ENCODE measurements around the gene PPFIA4.

Gene PPFIA4

GRCh38 chr1:203049576-203050180 is 23.4 kb downstream of the PPFIA4 start:
- no peak for TF ChIP-seq CTCF (conservative IDR thresholded peaks at IDR 0.05)
- H3K27ac ChIP-seq = no peak overlapping the region

GRCh38 chr1:203050826-203051225 is 24.5 kb downstream of the PPFIA4 start:
- no peak for TF ChIP-seq CTCF (conservative IDR thresholded peaks at IDR 0.05)
- no peak overlapping the region for H3K27ac ChIP-seq

- no peak for TF ChIP-seq CTCF (conservative IDR thresholded peaks at IDR 0.05)
- no peak overlapping the region for H3K27ac ChIP-seq
These were observed 25.6 kb downstream of the PPFIA4 start for GRCh38 chr1:203051841-203052324.

- no peak for TF ChIP-seq CTCF (conservative IDR thresholded peaks at IDR 0.05)
- no peak overlapping the region for H3K27ac ChIP-seq
These were observed 26.3 kb downstream of the PPFIA4 start for GRCh38 chr1:203052601-203053000.

GRCh38 chr1:203054184-203054583 is 27.9 kb downstream of the PPFIA4 start:
- no peak for TF ChIP-seq CTCF (conservative IDR thresholded peaks at IDR 0.05)
- H3K27ac ChIP-seq = no peak overlapping the region

- no peak for TF ChIP-seq CTCF (conservative IDR thresholded peaks at IDR 0.05)
- H3K27ac ChIP-seq = no peak overlapping the region
These were observed 28.4 kb downstream of the PPFIA4 start for GRCh38 chr1:203054642-203055041.

- no peak for TF ChIP-seq CTCF (conservative IDR thresholded peaks at IDR 0.05)
- no peak overlapping the region for H3K27ac ChIP-seq
These were observed 29.0 kb downstream of the PPFIA4 start for GRCh38 chr1:203055161-203055799.

Data from VCaP (cell line).